Left ventricle myocardium superior (tissue), 1 donor: Measurements from ENCODE around the gene ZNF646. TPM values are rescaled to one million over a fixed set of nuclear protein-coding genes. Genes with fewer than 3 reads are reported as not detected.

Source experiments
- ATAC-seq: fragments of 200-7000 bp; cut with Tn5 transposase; one replicate; pipeline ENCODE4 v1.9.1; 2020; ENCODE audit warnings: mild to moderate bottlenecking, moderate library complexity
- DNase-seq: peaks from one replicate; pipeline ENCODE4 v3.0.0-alpha.2; 2020
- intact Hi-C: fragments of 100-400 bp; cut with micrococcal nuclease; formaldehyde crosslinking; loops from one replicate; pipeline ENCODE4 v1.11.0; 2022
- total RNA-seq: library from RNA; stranded (reverse); fragmentation: NEBNext Ultra II Directional; extraction: Animal tissue kit (Norgen Biotek cat#: 25700); gene quantifications from one replicate; pipeline ENCODE4 v1.2.1, GENCODE V29; 2021
- donor health status: DM: no; HTN: yes; CAD: no; lungs with severe emphysema.

Gene ZNF646
- total RNA-seq, 1 donor from 2014 or later, result 9.9 TPM

DNA sequence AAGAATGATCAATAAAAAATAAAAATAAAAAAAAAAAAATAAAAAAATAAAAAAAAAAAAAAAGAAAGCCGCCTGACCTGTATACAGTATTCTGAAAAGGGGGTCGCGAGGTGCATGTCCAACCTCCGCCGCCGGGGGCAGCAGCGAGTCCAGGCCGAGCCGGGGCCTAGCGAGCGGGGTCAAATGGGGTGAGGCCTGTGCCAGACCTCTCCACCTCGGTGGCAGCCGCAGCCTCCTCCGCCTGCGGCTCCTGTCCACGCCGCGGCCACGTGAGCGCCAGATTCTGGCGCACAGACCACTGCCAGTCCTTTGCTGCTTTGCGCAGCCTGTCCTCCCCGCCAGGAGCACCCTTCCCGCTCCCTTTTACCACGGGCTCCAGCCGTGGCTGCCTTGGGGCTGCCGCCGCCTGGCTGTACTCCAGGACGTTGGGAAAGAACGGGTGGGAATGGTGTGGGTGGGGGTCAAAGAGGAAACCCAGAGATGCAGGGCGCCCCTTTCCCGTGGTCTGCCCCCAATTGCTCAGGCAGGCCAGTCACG, 31.5 kb downstream of the ZNF646 start:
- DNase-seq (peak; percentile 94), ATAC-seq (peak; percentile 91)
- intact Hi-C loops, result no loop called here

DNA sequence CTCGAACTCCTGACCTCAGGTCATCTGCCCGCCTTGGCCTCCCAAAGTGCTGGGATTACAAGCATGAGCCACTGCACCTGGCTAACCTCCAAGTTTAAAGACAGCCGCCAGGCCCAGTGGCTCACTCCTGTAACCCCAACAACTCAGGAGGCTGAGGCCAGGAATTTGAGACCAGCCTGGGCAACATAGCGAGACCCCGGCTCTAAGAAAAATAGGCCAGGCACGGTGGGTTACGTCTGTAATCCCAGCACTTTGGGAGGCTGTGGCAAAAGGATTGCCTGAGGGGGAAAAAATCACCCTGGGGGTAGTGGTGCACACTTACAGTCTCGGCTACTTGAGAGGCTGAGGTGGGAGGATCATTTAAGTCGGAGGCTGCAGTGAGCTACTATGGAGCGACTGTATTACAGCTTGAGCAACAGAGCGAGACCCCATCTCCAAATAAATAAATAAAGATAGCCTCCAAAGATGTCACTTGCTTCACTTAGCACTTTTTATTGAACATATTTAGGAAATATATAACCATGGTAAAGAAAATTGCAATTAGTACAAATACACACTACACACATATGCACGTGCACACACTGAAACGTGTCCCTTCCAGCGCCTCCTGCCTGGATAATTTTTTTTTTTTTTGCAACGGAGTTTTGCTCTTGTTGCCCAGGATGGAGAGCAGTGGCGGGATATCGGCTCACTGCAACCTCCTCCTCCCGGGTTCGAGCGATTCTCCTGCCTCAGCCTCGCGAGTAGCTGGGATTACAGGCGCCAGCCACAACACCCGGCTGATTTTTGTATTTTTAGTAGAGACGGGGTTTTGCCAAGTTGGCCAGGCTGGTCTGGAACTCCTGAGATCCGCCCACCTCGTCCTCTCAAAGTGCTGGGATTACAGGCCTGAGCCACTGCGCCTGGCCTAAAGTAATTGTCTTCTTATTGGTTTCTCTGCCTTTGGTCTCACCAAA, 32.6 kb downstream of the ZNF646 start:
- no peak for DNase-seq
- ATAC-seq, result no peak
- intact Hi-C loops, result no loop called here

DNA sequence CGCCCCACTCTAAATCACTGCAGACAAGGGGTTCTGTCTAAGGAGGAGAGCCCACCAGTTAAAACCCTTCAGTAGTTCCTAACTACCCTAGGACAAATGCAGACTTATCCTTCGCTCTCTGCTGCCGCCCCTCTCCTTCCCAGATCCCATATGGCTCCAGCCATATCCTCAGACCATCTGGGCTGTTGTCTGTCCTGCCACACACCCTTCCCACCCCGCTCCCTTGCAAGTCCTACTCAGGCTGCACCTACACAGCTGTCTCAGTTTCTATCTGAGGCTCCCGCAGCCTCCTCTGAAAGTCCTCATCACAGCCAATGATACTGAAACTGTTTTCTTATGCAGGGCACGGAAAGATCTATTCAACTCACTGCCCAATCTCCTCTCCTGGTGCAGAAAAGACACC, 33.2 kb downstream of the ZNF646 start:
- intact Hi-C loops, result no loop called here
- ATAC-seq (no peak), DNase-seq (no peak)

DNA sequence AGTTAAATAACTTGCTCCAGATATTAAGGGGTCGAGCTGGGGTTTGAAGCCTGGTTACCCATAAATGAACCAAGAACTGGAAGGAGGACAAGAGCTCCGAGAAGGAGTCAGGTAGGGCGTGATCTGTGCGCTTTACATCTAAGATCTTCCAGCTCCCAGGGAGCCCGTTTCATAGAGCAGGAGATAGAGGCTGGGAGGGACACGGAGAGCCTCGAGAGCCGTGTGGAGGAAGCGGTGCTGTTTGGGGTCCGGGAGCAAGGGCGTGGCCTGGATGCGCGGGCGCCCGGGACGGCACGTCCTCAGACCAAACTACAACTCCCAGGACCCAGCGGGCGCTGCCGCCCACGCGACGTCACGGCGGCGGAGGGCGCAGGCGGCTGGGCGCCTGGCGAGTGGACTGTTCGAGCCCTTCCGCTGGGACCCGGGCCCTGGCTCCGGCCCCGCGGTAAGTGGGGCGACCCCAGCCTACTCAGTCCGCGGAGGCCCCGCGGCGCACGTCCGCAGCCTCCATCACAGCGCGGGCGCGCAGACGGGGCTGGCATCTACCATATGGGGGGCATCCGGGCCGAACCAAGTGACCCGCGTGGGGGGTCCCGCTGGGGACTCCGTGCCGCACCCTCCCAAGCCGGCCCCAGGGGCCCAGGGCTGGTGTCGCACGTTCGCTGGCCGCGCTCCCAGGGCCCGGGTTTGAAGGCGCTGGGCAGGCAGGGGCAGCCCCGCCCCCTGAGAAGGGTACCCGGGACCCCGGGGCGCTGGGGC, 34.0 kb downstream of the ZNF646 start, which contains the start of gene BCKDK:
TSS of gene BCKDK (plus strand) at position 352 of the 759 bp plus-strand sequence. CDS start 838 bp downstream, outside the sequence.
- DNase-seq, result peak; percentile 91
- ATAC-seq, result peak; percentile 79
- intact Hi-C loops, result no loop called here

DNA sequence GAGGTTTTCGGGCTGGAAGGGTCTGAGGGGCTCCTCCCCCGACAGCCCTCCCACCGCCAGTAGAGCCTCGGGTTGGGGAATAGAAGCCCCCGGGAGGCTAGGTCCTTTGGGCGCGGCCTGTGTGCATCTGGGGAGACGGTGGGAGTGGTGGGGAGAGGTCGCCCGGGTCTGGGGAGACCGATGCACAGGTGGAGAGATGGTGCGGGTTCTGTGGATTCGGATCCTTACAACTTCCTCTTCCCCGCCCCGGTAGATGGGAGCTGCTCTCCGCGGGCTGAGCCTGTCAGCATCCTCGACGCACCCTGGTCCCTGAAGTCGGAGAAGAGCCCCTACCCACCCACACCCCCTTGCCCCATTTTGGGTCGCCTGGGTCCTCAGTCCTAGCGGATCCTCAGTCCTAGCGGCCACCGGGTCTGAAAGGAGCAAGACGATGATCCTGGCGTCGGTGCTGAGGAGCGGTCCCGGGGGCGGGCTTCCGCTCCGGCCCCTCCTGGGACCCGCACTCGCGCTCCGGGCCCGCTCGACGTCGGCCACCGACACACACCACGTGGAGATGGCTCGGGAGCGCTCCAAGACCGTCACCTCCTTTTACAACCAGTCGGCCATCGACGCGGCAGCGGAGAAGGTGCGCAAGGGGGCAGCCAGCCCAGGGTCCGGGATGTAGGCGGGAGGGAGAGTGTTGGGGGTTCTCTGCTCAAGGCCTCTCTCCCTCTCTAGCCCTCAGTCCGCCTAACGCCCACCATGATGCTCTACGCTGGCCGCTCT, 34.8 kb downstream of the ZNF646 start:
- DNase-seq (peak; percentile 34), ATAC-seq (no peak)
- intact Hi-C loops, result no loop called here

DNA sequence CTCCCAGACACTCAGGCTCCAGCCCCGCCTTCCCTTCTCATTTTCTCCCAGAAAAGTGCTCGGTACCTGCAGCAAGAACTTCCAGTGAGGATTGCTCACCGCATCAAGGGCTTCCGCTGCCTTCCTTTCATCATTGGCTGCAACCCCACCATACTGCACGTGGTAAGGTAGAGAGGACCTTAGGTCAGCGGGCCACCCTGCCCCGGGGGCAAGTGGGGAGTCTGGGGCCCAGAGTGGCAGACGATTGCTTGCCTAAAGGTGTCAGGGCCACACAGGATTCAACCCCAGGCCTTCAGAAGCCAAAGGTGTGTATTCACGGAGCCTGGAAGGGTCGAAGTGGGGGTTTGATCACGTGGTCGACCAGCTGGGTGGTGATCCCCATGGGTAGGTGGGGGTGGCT, 35.4 kb downstream of the ZNF646 start:
- DNase-seq (no peak), ATAC-seq (no peak)
- intact Hi-C loops, result no loop called here

DNA sequence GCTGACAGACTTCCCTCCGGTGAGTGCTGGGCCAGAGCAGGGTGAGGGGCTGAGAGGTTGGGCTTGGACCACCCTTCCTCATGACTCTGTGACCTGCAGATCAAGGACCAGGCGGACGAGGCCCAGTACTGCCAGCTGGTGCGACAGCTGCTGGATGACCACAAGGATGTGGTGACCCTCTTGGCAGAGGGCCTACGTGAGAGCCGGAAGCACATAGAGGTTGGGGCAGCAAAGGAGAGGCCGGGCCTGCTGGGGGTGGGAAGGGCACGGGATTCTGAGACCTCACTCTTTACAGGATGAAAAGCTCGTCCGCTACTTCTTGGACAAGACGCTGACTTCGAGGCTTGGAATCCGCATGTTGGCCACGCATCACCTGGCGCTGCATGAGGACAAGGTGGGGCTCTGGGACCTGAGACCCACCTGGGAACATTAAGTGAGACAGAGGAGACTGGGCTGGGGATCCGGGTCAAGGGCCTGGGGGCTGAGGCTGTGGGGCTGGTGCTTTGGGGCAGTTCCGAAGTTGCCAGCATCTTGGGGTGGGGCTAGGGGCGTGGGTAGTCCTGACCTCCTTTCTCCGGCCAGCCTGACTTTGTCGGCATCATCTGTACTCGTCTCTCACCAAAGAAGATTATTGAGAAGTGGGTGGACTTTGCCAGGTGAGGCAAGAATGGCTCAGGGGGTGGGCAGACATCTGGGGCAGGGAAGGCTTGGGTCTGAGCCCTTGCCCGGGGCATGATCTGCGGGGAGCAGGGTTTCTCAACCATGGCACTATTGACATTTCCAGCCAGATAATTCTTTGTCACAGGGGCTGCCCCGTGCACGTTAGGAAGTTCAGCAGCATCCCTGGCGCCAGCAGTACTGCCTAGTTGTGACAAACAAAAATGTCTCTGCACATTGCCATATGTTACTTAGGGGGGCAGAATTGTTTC, 36.1 kb downstream of the ZNF646 start:
- peak; percentile 20 for DNase-seq
- intact Hi-C loops, result no loop called here
- no peak for ATAC-seq

DNA sequence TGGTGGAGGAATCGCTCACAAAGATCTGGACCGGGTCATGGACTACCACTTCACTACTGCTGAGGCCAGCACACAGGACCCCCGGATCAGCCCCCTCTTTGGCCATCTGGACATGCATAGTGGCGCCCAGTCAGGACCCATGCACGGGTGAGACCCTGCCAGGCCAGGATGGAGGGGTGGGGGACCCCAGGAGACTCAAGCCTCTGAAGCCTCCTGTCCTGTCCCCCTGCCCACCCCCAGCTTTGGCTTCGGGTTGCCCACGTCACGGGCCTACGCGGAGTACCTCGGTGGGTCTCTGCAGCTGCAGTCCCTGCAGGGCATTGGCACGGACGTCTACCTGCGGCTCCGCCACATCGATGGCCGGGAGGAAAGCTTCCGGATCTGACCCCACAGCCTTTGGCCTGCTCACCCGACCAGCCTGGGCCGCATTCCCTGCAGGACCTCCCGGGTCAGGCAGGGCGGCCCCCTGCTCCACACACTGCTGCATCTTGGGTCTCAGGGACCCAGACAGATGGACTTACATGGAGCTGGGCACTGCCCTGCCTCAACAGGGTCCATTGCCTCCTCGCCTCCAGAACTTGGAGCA, 37.8 kb downstream of the ZNF646 start:
- ATAC-seq (no peak), DNase-seq (no peak)
- intact Hi-C loops, result no loop called here

DNA sequence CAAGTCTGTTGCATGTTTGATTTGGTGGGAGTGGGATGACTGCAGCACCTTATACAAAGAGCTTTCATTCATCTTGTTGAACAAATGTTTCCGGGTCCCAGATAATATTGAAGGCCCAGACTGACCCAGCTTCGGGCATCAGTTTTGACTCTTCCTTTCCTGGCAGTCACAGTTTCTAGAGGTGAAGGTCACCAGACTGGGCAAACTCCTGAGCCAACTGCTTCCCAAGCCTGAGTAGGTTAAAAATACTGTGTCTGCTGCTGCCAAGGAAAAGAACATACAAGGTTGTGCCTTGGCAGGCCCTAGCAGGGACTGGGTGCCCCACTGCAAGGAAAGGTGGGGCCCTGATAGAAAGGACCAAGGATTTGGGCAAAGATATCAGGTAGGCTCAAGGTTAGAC, 38.5 kb downstream of the ZNF646 start:
- intact Hi-C loops, result no loop called here
- ATAC-seq (peak; percentile 43), DNase-seq (no peak)

DNA sequence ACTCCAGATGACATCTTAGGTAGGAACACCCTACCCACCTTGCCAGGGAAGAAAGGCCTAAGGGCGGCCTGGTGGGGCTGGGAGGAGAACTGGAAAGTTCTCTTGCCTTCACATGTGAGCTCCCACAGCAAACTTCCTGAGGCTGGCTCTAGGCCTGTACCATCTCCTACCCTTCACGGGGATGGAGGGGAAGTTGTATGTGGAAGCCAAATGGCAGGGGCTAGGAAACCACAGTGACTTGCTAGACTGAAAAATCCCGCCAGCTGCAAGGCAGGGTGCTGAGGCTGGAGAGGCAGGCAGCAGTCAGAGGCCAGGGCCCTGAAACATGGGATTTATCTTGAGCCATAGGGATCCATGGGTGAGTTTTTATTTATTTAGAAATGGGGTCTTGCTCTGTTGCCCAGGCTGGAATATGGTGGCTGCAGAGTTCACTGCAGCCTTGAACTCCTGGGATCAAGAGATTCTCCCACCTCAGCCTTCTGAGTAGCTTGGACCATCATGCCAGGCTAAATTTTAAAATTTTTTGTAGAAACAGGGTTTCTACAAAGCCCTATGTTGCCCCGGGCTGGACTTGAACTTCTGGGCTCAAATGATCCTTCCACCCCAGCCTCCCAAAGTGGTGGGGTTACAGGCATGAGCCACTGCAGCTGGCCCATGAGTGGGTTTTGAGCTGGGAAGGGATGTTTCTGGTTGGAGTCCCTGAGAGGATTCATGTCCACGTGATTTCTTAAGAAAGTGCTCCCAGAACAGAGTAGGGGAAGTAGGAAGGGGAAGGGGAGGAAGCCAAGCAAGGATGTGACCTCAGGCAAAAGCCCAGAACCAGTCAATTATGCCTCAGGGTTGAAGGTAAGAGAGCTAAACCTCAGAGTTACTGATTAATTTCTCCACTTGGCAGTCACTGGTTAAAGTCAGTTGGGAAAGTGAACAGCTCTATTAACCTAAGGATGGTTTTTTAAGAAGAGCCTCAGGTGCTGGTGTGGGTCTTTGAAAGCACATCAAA, 39.2 kb downstream of the ZNF646 start:
- DNase-seq (no peak), ATAC-seq (no peak)
- intact Hi-C loops, result no loop called here

DNA sequence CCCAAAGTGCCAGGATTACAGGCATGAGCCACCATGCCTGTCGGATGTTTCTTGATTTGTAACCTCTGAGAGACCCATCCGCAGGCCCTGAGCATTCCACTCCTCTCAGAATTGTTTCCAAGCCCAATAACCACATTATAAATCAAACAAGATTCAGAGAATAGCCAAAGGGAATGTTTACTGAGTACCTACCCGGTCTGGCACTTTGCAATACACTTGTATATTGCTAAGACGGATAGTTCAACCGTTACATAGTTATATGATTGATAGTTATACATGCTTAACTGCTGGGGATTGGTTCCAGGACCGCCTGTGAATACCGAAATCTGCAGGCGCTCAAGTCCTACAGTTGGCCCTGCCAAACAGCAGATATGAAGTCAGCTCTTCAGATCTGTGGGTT, 40.2 kb downstream of the ZNF646 start:
- ATAC-seq (no peak), DNase-seq (no peak)
- intact Hi-C loops, result no loop called here

DNA sequence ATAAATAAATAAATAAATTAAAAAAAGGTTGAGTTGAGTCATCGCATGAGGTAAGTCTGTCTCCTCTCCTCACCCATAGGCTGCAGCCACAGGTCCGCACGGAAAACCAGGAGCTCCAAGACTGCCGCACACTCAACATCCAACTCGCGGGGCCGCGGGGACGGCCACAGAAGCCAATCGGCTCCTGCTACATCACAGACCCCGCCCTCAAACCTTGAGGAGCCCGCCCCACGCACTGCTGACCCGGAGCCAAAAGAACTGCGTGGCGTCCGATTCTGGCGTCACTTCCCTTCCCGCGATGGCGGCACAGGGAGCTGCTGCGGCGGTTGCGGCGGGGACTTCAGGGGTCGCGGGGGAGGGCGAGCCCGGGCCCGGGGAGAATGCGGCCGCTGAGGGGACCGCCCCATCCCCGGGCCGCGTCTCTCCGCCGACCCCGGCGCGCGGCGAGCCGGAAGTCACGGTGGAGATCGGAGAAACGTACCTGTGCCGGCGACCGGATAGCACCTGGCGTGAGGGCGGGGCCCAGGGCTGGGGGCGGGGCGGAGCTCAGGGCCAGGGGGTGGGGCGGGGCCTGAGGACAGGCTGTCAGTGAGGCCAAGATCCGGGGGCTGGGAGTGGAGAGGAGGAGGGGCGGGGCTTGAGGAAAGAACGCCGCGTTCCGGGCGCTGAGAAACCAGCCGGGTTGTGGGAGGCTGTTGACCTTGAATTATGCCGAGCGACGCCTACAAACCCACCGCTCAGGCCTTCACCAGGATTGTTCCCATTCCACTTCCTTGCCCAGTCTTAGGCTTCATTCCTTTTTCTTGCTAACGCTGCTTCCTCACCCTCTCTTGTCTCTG, 43.4 kb downstream of the ZNF646 start, which contains the start of gene KAT8:
TSS of gene KAT8 (plus strand) at position 281 of the 839 bp plus-strand sequence. CDS start at position 299, 18 bp downstream.
- ATAC-seq, result peak; percentile 96
- intact Hi-C loops, result no loop called here
- peak; percentile 99 for DNase-seq

DNA sequence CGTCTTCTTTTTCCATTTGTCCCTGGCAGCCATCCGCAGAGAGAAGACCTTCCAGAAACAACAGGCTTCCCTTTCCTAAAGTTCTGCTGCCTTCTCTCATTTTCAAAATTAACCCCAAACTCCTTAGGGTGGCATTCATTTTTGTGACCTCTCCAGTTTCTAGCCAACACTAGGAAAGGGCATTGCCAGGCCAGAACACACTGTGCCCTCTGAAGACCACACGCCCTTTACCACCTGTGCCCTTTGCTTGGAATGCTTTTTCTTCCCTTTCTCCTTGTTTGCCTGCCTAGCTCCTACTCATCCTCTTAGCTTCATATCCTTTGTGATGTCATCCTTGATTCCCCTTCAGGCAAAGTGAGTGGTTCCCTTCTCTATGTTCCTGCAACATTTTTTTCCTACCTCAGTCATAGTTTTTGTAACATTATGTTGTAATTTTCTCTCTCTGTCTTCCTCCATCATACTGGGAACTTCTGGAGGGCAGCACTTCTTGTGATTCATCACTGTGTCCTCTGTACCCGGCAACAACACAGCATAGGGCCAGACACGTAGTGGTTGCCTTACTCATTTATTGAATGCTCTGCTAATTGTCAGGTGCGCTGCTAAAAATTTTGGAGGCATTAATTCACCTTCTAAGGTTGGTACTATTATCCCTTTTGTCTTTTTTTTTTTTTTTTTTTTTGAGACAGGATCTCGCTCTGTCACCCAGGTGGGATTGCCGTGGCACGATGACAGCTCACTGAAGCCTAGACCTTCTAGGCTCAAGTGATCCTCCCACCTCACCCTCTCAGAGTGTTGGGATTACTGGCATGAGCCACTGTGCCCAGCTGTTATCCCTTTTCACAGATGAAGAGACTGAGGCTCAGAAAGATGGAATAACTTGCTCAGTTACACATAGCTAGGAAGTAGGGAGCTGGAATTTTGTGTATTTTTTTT, 44.3 kb downstream of the ZNF646 start:
- ATAC-seq (peak; percentile 4), DNase-seq (peak; percentile 26)
- intact Hi-C loops, result no loop called here

DNA sequence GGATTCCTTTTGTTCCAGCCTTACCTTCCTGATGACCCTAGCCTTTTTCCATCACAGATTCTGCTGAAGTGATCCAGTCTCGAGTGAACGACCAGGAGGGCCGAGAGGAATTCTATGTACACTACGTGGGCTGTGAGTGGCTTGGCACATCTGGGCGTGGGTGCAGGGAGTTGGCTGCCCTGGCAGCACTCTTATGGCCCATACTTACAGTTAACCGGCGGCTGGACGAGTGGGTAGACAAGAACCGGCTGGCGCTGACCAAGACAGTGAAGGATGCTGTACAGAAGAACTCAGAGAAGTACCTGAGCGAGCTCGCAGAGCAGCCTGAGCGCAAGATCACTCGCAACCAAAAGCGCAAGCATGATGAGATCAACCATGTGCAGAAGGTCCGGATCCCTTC, 45.9 kb downstream of the ZNF646 start:
- intact Hi-C loops, result no loop called here
- no peak for ATAC-seq
- no peak for DNase-seq

DNA sequence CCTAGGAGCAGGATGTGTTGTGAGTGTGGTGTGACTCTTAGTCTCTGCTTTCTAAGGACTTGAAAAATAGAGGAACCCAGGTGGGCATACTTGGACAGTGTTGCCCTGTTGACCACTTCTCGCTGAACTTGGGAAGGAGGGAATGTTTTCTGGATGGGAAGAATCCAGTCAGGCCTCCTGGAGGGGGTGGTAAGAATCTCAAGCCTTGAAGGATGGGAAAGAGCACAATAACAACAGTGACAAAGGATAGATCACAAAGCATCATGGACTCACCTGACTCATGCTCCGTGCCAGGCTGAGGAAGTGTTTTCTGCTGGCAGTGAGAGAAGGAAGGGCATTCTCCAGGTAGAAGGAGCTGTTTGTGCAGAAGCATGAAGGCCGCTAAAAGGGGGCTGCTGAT, 51.6 kb downstream of the ZNF646 start:
- DNase-seq (no peak), ATAC-seq (no peak)
- intact Hi-C loops, result no loop called here
